Epithelial cell of proximal tubule (primary cell): ENCODE measurements around the gene KLHL6. TPM values are rescaled to one million over a fixed set of nuclear protein-coding genes. Genes with fewer than 3 reads are reported as not detected.

Experiments used
- DNase-seq: peaks from one replicate; pipeline ENCODE4 v3.0.0-alpha.2; 2011; ENCODE audit warnings: low read depth
- H3K4me3 ChIP-seq: 2 replicates; pipeline ENCODE4 v1.5.1; 2011; ENCODE audit warnings: low read depth, mild to moderate bottlenecking, low read length
- CTCF ChIP-seq: conservative IDR thresholded peaks from 2 replicates; pipeline ENCODE4 v1.5.1; 2012; ENCODE audit warnings: low read depth, mild to moderate bottlenecking, low read length
- total RNA-seq: library from RNA; depleted of rRNA; stranded (reverse); fragments of >200 nt; gene quantifications from 2 replicates; pipeline ENCODE4 v1.2.3, GENCODE V29; 2015

The KLHL6 gene
- total RNA-seq, 1 donor from 2014 or later, result not detected

- TF ChIP-seq CTCF, result no peak
- no peak overlapping the region for H3K4me3 ChIP-seq
- DNase-seq, result no peak
These were observed 31.8 kb upstream of the KLHL6 start for GRCh38 chr3:183587336-183587735.

GRCh38 chr3:183586477-183586876, 31.0 kb upstream of the KLHL6 start:
- H3K4me3 ChIP-seq, result no peak overlapping the region
- no peak for DNase-seq
- no peak for TF ChIP-seq CTCF

GRCh38 chr3:183584914-183585280, 29.4 kb upstream of the KLHL6 start:
- TF ChIP-seq CTCF, result no peak
- no peak for DNase-seq
- H3K4me3 ChIP-seq, result no peak overlapping the region

- no peak overlapping the region for H3K4me3 ChIP-seq
- no peak for DNase-seq
- no peak for TF ChIP-seq CTCF
These were observed 28.9 kb upstream of the KLHL6 start for GRCh38 chr3:183584246-183584913.

GRCh38 chr3:183583331-183584245, 28.1 kb upstream of the KLHL6 start:
- no peak for DNase-seq
- no peak for TF ChIP-seq CTCF

GRCh38 chr3:183582161-183582560, 26.7 kb upstream of the KLHL6 start:
- no peak for DNase-seq
- H3K4me3 ChIP-seq, result no peak overlapping the region
- TF ChIP-seq CTCF, result no peak

More at GRCh38 chr3:183583331-183584245, 28.1 kb upstream of the KLHL6 start:
- no peak overlapping the region for H3K4me3 ChIP-seq
